Measurements from ENCODE around the gene PARM1. TPM values are rescaled to one million over a fixed set of nuclear protein-coding genes. Genes with fewer than 3 reads are reported as not detected.

Gene PARM1
- total and polyA plus RNA-seq, 2 donors (not counting 1 experiment from before 2014, with no cell fraction given): 7.8 to 10.4 TPM

DNA sequence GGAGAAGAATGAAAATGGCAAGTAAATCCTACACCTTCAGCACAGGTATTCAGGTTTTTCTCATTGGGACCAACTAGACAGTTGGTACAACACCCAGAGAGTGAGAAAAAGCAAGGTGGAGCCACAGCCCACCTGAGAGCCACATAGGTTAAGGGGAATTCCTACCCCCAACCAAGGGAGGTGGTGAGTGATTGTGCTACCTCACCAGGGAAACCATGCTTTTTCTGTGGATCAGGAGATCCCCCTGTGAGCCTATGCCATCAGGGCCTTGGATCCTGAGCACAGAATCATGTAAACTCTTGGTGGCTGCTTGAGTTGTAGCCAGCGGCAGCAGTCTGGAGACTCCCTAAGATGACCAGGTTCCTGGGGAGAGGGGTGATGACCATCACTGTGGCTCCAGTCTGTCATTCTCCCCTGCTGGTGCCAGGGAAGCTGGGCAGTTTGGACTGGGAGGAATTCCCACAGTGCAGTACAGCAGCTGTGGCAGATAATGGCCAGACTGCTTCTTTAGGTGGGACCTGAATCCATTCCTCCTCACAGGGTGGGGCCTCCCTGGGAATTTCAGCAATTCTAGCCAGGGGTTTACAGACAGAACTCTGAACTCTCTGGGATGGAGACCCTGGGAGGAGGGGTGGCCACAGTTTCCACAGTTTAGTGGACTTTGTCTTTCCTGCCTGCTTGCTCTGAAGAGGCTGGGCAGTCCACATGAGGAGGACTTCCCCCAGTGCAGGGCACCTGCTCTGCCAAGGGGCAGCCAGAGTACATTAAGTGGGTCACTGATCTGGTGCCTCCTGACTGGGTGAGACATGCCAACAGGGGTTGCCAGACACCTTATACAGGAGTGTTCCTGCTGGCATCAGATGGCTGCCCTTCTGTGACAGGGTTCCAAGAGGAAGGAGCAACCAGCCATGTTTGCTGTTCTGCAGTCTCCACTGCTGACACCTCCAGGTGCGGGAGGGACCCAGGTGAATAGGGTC, 43.2 kb downstream of the PARM1 start:
- Histone ChIP-seq H3K79me2 (ENCODE audit: control insufficient read depth, insufficient read depth, low read length) (no peaks in the 10 kb centered on the region), H3K4me2 (replicated peaks; ENCODE audit: low read depth, low read length, poor library complexity, severe bottlenecking) (no peak overlapping the region), H3K9me3 (ENCODE audit: control extremely low read depth in 1 of 3, control insufficient read depth in 2 of 3, insufficient read depth in 1 of 3, low read length in 2 of 3) (peaks cover 1 to 12% (median 7%) of the 10 kb centered on the region in 3 donors), H3K4me1 (ENCODE audit: control insufficient read depth in 2 of 2, insufficient read depth in 2 of 2, low read length in 2 of 2) (no peaks in the 10 kb centered on the region), H3K36me3 (replicated peaks in 1 of 2; ENCODE audit: control extremely low read depth in 1 of 2, control insufficient read depth in 1 of 2, extremely low read depth in 1 of 2, insufficient read depth in 2 of 2, low read length in 1 of 2) (no peaks in the 10 kb centered on the region), H3K27ac (ENCODE audit: low read length in 2 of 2) (no peak overlapping the region), H4K20me1 (ENCODE audit: control insufficient read depth, insufficient read depth, low read length, poor library complexity, severe bottlenecking) (no peaks in the 10 kb centered on the region), H2AFZ (ENCODE audit: insufficient read depth, low read depth, low read length, poor library complexity, severe bottlenecking) (no peak overlapping the region), H3K27me3 (replicated peaks in 1 of 4; ENCODE audit: control extremely low read depth in 1 of 4, control insufficient read depth in 3 of 4, insufficient read depth in 4 of 4, low read length in 3 of 4) (no peaks in the 10 kb centered on the region), H3K4me3 (ENCODE audit: control extremely low read depth in 1 of 5, extremely low read depth in 1 of 5, insufficient read depth in 1 of 5, low read depth in 2 of 5, low read length in 4 of 5) (no peak overlapping the region), H3K9ac (ENCODE audit: low read length) (no peak overlapping the region)
- 100% methylated on average over 2 of the region's 2 CpGs for WGBS (ENCODE audit: insufficient coverage)
- intact Hi-C loops (cut with micrococcal nuclease): no loop called here
- H3K9me3 Mint-ChIP-seq (ENCODE audit: insufficient read depth): peaks cover 15% of the 10 kb centered on the region
- ATAC-seq (ENCODE audit: low read depth): no peak
- H3K4me3 Mint-ChIP-seq: no peak overlapping the region
- no peak overlapping the region for H3K27ac Mint-ChIP-seq
- no peaks in the 10 kb centered on the region for H3K4me1 Mint-ChIP-seq
- ChIA-PET CTCF (no interaction called here), POLR2A (no interaction called here)
- H3K27me3 Mint-ChIP-seq: no peaks in the 10 kb centered on the region
- TF ChIP-seq EZH2 (IDR thresholded peaks at IDR 0.05; ENCODE audit: borderline replicate concordance, insufficient read depth, low read depth, low read length, poor library complexity, severe bottlenecking): no peak
- TF ChIP-seq, protein P1, sequence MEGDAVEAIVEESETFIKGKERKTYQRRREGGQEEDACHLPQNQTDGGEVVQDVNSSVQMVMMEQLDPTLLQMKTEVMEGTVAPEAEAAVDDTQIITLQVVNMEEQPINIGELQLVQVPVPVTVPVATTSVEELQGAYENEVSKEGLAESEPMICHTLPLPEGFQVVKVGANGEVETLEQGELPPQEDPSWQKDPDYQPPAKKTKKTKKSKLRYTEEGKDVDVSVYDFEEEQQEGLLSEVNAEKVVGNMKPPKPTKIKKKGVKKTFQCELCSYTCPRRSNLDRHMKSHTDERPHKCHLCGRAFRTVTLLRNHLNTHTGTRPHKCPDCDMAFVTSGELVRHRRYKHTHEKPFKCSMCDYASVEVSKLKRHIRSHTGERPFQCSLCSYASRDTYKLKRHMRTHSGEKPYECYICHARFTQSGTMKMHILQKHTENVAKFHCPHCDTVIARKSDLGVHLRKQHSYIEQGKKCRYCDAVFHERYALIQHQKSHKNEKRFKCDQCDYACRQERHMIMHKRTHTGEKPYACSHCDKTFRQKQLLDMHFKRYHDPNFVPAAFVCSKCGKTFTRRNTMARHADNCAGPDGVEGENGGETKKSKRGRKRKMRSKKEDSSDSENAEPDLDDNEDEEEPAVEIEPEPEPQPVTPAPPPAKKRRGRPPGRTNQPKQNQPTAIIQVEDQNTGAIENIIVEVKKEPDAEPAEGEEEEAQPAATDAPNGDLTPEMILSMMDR (IDR thresholded peaks at IDR 0.05): no peak
- DNase-seq: no peak
